ENCODE data around the gene SLCO4C1.
"Not testable (repeated sequence)": the region's sequence is repeated elsewhere in the genome, so short reads cannot be mapped to it uniquely, and the experiment has no call there.

Gene SLCO4C1
- 1.5 to 5.4 reads per million in 2 donors for total RNA-seq

GRCh38 chr5:102296178-102296817 is at the start of gene SLCO4C1:
Gene SLCO4C1, minus strand, starts transcription at chr5:102296284. Its CDS starts 22 bp downstream, at chr5:102296262.
- DNase-seq: peak; percentile 65

- no peak for DNase-seq
Measured at GRCh38 chr5:102341681-102342288, 45.7 kb upstream of the SLCO4C1 start.

GRCh38 chr5:102324714-102325113 is 28.6 kb upstream of the SLCO4C1 start:
- DNase-seq: no peak

- not testable (repeated sequence) for DNase-seq
Measured at GRCh38 chr5:102318801-102319200, 22.7 kb upstream of the SLCO4C1 start.

GRCh38 chr5:102314328-102314727 is 18.2 kb upstream of the SLCO4C1 start:
- no peak for DNase-seq

GRCh38 chr5:102313912-102314311 is 17.8 kb upstream of the SLCO4C1 start:
- DNase-seq: no peak

GRCh38 chr5:102312586-102313370 is 16.7 kb upstream of the SLCO4C1 start:
- DNase-seq: no peak

GRCh38 chr5:102309586-102309985 is 13.5 kb upstream of the SLCO4C1 start:
- no peak for DNase-seq

GRCh38 chr5:102307232-102307631 is 11.1 kb upstream of the SLCO4C1 start:
- DNase-seq: no peak

- DNase-seq: no peak
Measured at GRCh38 chr5:102306121-102306520, 10.0 kb upstream of the SLCO4C1 start.

- DNase-seq: no peak
Measured at GRCh38 chr5:102295534-102296177, 428 bp downstream of the SLCO4C1 start.

- DNase-seq: no peak
Measured at GRCh38 chr5:102294886-102295395, 1.1 kb downstream of the SLCO4C1 start.

- DNase-seq: no peak
Measured at GRCh38 chr5:102290004-102290403, 6.1 kb downstream of the SLCO4C1 start.

- DNase-seq: no peak
Measured at GRCh38 chr5:102289251-102289899, 6.7 kb downstream of the SLCO4C1 start.

- DNase-seq: no peak
Measured at GRCh38 chr5:102288630-102289029, 7.5 kb downstream of the SLCO4C1 start.

- no peak for DNase-seq
Measured at GRCh38 chr5:102286476-102286875, 9.6 kb downstream of the SLCO4C1 start.

GRCh38 chr5:102283102-102283797 is 12.8 kb downstream of the SLCO4C1 start:
- no peak for DNase-seq

GRCh38 chr5:102279711-102280110 is 16.4 kb downstream of the SLCO4C1 start:
- no peak for DNase-seq

GRCh38 chr5:102278231-102278630 is 17.9 kb downstream of the SLCO4C1 start:
- no peak for DNase-seq

- DNase-seq: no peak
Measured at GRCh38 chr5:102277144-102277543, 18.9 kb downstream of the SLCO4C1 start.

GRCh38 chr5:102271759-102272158 is 24.3 kb downstream of the SLCO4C1 start:
- no peak for DNase-seq

GRCh38 chr5:102270036-102270435 is 26.0 kb downstream of the SLCO4C1 start:
- no peak for DNase-seq

Data from activated gamma-delta T cell (primary cell).